H1 (cell line): ENCODE measurements around the gene MPZ. TPM values are rescaled to one million over a fixed set of nuclear protein-coding genes. Genes with fewer than 3 reads are reported as not detected.
A peak's percentile ranks its signal among the peaks of the same experiment; 100 is the strongest.

Experiments used
- CBX8 ChIP-seq: fragments of 300-800, 300-1000 bp; sonication (generic); IDR thresholded peaks from 2 replicates; pipeline ENCODE4 v1.7.1; 2016; ENCODE audit warnings: low read depth, low read length, borderline replicate concordance
- CHD2 ChIP-seq: IDR thresholded peaks from 2 replicates; pipeline ENCODE4 v1.6.1; 2012; ENCODE audit warnings: low read length, improper control_type of control experiment
- HDAC2 ChIP-seq, 2 experiments: fragments of 300-600 bp in 1 of 2; sonication (generic) in 1 of 2; IDR thresholded peaks; 2 replicates each; pipeline ENCODE4 v1.6.1; 2011 to 2012; ENCODE audit warnings: low read depth in 2 of 2, low read length in 2 of 2, mild to moderate bottlenecking in 2 of 2, moderate library complexity in 2 of 2, borderline replicate concordance in 1 of 2, inconsistent platforms in 1 of 2
- KDM5A ChIP-seq: fragments of 200-600 bp; IDR thresholded peaks from 2 replicates; pipeline ENCODE4 v1.7.1; 2012; ENCODE audit warnings: mild to moderate bottlenecking, low read length, inconsistent platforms, mixed read lengths
- TAF1 ChIP-seq: IDR thresholded peaks from 2 replicates; pipeline ENCODE4 v1.6.1; 2011; ENCODE audit warnings: mild to moderate bottlenecking, low read depth, low read length
- TCF12 ChIP-seq: IDR thresholded peaks from 2 replicates; pipeline ENCODE4 v1.6.1; 2011; ENCODE audit warnings: low read depth, mild to moderate bottlenecking, low read length
- ZNF274 ChIP-seq: IDR thresholded peaks from 2 replicates; pipeline ENCODE4 v1.7.0; 2012; ENCODE audit warnings: low read length, borderline replicate concordance; ENCODE audit errors: extremely low read depth
- polyA plus RNA-seq, 7 experiments: library from polyadenylated mRNA; depleted of rRNA in 3 of 7; stranded (reverse) in 5 of 7; unstranded in 2 of 7; fragments of >200 nt in 5 of 7; fragments of 200-250 nt in 2 of 7; gene quantifications; 1 replicate in 5 of 7; 2 replicates in 1 of 7; 4 replicates in 1 of 7; pipeline versions ENCODE4 v1.2.1 to v1.2.3, GENCODE V29; 2011 to 2013; ENCODE audit warnings: missing spikeins in 2 of 7, mixed read lengths in 2 of 7
- total RNA-seq: library from RNA; stranded (reverse); fragmentation: NEBNext Ultra II Directional; extraction: Animal tissue kit (Norgen Biotek cat#: 25700); gene quantifications from 2 replicates; pipeline ENCODE4 v1.2.1, GENCODE V29; 2021
- TF ChIP-seq, protein P1 (sequence below): fragments of 300-600 bp; sonication (generic); IDR thresholded peaks from 2 replicates; pipeline ENCODE4 v1.7.1; 2012; ENCODE audit warnings: low read length, moderate library complexity, mild to moderate bottlenecking, inconsistent platforms; ENCODE audit not compliant: insufficient replicate concordance
- TF ChIP-seq, protein P2 (sequence below): IDR thresholded peaks from 2 replicates; pipeline ENCODE4 v1.6.1; 2011; ENCODE audit warnings: low read depth, mild to moderate bottlenecking, low read length; ENCODE audit not compliant: insufficient read depth

MPZ gene
- total and polyA plus RNA-seq, 2 of the 8 experiments (the other 6 are each of a cell fraction or from before 2014, with no cell fraction given): 4.1 to 5.1 TPM

DNA sequence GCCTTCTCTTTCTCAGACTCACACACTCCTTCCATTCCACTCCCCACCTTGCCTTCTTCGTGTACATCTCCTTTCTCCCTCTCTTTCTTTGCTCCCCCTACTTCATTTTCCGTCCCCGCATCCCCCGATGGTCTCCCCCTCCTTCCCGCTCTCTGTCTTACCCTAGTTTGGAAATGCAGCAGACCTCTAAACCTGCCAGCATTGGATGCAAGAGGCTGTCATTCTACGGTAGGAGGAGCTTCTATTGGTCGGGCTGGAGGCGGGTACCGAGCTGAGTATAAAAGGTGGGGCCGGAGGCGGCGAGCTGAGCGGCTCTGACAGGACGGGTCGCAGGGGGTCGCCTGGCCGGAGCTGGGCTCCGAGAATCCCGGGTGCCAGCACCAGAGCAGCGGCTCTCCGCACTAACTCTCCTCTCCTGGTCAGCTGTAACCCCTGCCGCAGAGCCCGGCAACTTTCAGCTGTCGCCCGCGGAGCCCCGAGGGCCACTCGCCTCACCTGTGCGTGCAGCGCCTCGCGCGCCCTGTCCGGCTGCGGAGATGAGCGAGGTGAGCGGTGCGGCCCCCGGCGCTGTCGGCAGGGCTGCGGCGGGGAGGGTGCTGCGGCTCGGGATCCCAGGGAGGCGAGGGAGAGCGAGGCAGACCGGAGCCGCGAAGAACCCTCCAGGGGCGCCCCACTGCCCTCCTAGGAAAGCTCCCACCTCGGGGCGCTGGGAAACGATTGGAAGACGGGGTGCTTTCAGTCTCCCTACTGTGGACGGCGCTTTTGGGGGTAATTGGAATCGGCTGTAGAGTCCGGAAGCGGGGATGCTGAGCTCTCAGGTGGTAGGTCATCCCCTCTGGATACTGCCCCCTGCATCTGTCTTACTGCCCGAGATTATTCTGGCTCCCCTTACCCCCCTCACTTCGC, 51.1 kb downstream of the MPZ start, which contains the start of gene PCP4L1 (continued):
- TF ChIP-seq, protein P1, sequence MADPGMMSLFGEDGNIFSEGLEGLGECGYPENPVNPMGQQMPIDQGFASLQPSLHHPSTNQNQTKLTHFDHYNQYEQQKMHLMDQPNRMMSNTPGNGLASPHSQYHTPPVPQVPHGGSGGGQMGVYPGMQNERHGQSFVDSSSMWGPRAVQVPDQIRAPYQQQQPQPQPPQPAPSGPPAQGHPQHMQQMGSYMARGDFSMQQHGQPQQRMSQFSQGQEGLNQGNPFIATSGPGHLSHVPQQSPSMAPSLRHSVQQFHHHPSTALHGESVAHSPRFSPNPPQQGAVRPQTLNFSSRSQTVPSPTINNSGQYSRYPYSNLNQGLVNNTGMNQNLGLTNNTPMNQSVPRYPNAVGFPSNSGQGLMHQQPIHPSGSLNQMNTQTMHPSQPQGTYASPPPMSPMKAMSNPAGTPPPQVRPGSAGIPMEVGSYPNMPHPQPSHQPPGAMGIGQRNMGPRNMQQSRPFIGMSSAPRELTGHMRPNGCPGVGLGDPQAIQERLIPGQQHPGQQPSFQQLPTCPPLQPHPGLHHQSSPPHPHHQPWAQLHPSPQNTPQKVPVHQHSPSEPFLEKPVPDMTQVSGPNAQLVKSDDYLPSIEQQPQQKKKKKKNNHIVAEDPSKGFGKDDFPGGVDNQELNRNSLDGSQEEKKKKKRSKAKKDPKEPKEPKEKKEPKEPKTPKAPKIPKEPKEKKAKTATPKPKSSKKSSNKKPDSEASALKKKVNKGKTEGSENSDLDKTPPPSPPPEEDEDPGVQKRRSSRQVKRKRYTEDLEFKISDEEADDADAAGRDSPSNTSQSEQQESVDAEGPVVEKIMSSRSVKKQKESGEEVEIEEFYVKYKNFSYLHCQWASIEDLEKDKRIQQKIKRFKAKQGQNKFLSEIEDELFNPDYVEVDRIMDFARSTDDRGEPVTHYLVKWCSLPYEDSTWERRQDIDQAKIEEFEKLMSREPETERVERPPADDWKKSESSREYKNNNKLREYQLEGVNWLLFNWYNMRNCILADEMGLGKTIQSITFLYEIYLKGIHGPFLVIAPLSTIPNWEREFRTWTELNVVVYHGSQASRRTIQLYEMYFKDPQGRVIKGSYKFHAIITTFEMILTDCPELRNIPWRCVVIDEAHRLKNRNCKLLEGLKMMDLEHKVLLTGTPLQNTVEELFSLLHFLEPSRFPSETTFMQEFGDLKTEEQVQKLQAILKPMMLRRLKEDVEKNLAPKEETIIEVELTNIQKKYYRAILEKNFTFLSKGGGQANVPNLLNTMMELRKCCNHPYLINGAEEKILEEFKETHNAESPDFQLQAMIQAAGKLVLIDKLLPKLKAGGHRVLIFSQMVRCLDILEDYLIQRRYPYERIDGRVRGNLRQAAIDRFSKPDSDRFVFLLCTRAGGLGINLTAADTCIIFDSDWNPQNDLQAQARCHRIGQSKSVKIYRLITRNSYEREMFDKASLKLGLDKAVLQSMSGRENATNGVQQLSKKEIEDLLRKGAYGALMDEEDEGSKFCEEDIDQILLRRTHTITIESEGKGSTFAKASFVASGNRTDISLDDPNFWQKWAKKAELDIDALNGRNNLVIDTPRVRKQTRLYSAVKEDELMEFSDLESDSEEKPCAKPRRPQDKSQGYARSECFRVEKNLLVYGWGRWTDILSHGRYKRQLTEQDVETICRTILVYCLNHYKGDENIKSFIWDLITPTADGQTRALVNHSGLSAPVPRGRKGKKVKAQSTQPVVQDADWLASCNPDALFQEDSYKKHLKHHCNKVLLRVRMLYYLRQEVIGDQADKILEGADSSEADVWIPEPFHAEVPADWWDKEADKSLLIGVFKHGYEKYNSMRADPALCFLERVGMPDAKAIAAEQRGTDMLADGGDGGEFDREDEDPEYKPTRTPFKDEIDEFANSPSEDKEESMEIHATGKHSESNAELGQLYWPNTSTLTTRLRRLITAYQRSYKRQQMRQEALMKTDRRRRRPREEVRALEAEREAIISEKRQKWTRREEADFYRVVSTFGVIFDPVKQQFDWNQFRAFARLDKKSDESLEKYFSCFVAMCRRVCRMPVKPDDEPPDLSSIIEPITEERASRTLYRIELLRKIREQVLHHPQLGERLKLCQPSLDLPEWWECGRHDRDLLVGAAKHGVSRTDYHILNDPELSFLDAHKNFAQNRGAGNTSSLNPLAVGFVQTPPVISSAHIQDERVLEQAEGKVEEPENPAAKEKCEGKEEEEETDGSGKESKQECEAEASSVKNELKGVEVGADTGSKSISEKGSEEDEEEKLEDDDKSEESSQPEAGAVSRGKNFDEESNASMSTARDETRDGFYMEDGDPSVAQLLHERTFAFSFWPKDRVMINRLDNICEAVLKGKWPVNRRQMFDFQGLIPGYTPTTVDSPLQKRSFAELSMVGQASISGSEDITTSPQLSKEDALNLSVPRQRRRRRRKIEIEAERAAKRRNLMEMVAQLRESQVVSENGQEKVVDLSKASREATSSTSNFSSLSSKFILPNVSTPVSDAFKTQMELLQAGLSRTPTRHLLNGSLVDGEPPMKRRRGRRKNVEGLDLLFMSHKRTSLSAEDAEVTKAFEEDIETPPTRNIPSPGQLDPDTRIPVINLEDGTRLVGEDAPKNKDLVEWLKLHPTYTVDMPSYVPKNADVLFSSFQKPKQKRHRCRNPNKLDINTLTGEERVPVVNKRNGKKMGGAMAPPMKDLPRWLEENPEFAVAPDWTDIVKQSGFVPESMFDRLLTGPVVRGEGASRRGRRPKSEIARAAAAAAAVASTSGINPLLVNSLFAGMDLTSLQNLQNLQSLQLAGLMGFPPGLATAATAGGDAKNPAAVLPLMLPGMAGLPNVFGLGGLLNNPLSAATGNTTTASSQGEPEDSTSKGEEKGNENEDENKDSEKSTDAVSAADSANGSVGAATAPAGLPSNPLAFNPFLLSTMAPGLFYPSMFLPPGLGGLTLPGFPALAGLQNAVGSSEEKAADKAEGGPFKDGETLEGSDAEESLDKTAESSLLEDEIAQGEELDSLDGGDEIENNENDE: no peak
- TF ChIP-seq, protein P2, sequence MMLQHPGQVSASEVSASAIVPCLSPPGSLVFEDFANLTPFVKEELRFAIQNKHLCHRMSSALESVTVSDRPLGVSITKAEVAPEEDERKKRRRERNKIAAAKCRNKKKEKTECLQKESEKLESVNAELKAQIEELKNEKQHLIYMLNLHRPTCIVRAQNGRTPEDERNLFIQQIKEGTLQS: no peak
- TF ChIP-seq TCF12 (no peak), CBX8 (no peak), KDM5A (no peak), HDAC2 (IDR thresholded peaks at IDR 0.05; ENCODE audit: borderline replicate concordance in 1 of 2, low read depth in 2 of 2, low read length in 2 of 2) (0 out of 4 replicates have a peak, but pooled peaks of 1 of the 2 experiments have one; percentile 60), CHD2 (peak; percentile 79), ZNF274 (no peak), TAF1 (peak; percentile 60; the same call in 1 of the 2 replicates)
